H9 (cell line): ENCODE data around the gene AP3S2. TPM values are rescaled to one million over a fixed set of nuclear protein-coding genes. Genes with fewer than 3 reads are reported as not detected.
"Not testable (repeated sequence)": the region's sequence is repeated elsewhere in the genome, so short reads cannot be mapped to it uniquely, and the experiment has no call there.

Source experiments
- DNase-seq: peaks from one replicate; pipeline ENCODE4 v3.0.0-alpha.2; 2017
- H2AFZ ChIP-seq: one replicate; pipeline ENCODE4 v1.6.1; 2013; ENCODE audit warnings: mild to moderate bottlenecking, low read length, control low read depth, moderate library complexity
- H2AK5ac ChIP-seq: 2 replicates; pipeline ENCODE4 v1.6.1; 2013; ENCODE audit warnings: low read length, control low read depth, mixed read lengths; ENCODE audit not compliant: insufficient read length
- H2BK120ac ChIP-seq: one replicate; pipeline ENCODE4 v1.6.1; 2013; ENCODE audit warnings: low read depth, mild to moderate bottlenecking, low read length, control low read depth, inconsistent platforms; ENCODE audit not compliant: poor library complexity, severe bottlenecking
- H2BK12ac ChIP-seq: 2 replicates; pipeline ENCODE4 v1.6.1; 2013; ENCODE audit warnings: low read length, control low read depth, mixed read lengths, low read depth; ENCODE audit not compliant: insufficient read length
- H2BK15ac ChIP-seq: 2 replicates; pipeline ENCODE4 v1.6.1; 2013; ENCODE audit warnings: low read depth, low read length, control low read depth
- H2BK20ac ChIP-seq: one replicate; pipeline ENCODE4 v1.6.1; 2013; ENCODE audit warnings: low read depth, mild to moderate bottlenecking, low read length, control low read depth, inconsistent platforms; ENCODE audit not compliant: poor library complexity, severe bottlenecking
- H2BK5ac ChIP-seq: 2 replicates; pipeline ENCODE4 v1.6.1; 2013; ENCODE audit warnings: low read length, control low read depth, mixed read lengths; ENCODE audit not compliant: insufficient read length
- H3K14ac ChIP-seq: 2 replicates; pipeline ENCODE4 v1.6.1; 2013; ENCODE audit warnings: low read length, control low read depth; ENCODE audit not compliant: insufficient read depth
- H3K18ac ChIP-seq: 2 replicates; pipeline ENCODE4 v1.6.1; 2013; ENCODE audit warnings: low read depth, mild to moderate bottlenecking, mixed read lengths, low read length, control low read depth; ENCODE audit not compliant: insufficient read length
- H3K23ac ChIP-seq: 2 replicates; pipeline ENCODE4 v1.6.1; 2013; ENCODE audit warnings: low read length, control low read depth, mixed read lengths, low read depth; ENCODE audit not compliant: insufficient read length
- H3K23me2 ChIP-seq: 2 replicates; pipeline ENCODE4 v1.6.1; 2013; ENCODE audit warnings: low read depth, mild to moderate bottlenecking, mixed read lengths, low read length, control low read depth; ENCODE audit not compliant: insufficient read length, poor library complexity, severe bottlenecking
- H3K27ac ChIP-seq: 2 replicates; pipeline ENCODE4 v1.5.1; 2013; ENCODE audit warnings: low read length, control low read depth, mixed read lengths, low read depth; ENCODE audit not compliant: insufficient read length
- H3K27me3 ChIP-seq: 2 replicates; pipeline ENCODE4 v1.6.1; 2013; ENCODE audit warnings: low read length, control low read depth, inconsistent platforms; ENCODE audit not compliant: insufficient read depth
- H3K4ac ChIP-seq: 2 replicates; pipeline ENCODE4 v1.6.1; 2013; ENCODE audit warnings: low read depth, mild to moderate bottlenecking, control low read depth, inconsistent platforms, low read length, moderate library complexity
- H3K4me1 ChIP-seq: 2 replicates; pipeline ENCODE4 v1.6.1; 2013; ENCODE audit warnings: low read length, control low read depth, inconsistent platforms; ENCODE audit not compliant: insufficient read depth
- H3K4me2 ChIP-seq: 2 replicates; pipeline ENCODE4 v1.6.1; 2013; ENCODE audit warnings: low read length, control low read depth, mixed read lengths; ENCODE audit not compliant: insufficient read length, insufficient read depth
- H3K56ac ChIP-seq: 2 replicates; pipeline ENCODE4 v1.6.1; 2013; ENCODE audit warnings: low read depth, mild to moderate bottlenecking, mixed read lengths, low read length, control low read depth; ENCODE audit not compliant: insufficient read length
- H3K79me1 ChIP-seq: 2 replicates; pipeline ENCODE4 v1.6.1; 2013; ENCODE audit warnings: low read depth, mild to moderate bottlenecking, moderate library complexity, low read length, control low read depth, inconsistent platforms; ENCODE audit not compliant: insufficient read depth, poor library complexity, severe bottlenecking
- H3K79me2 ChIP-seq: 2 replicates; pipeline ENCODE4 v1.6.1; 2013; ENCODE audit warnings: low read length, control low read depth, inconsistent platforms; ENCODE audit not compliant: insufficient read depth
- H3K9ac ChIP-seq: 2 replicates; pipeline ENCODE4 v1.6.1; 2013; ENCODE audit warnings: low read length, control low read depth, mixed read lengths; ENCODE audit not compliant: insufficient read length; ENCODE audit errors: extremely low read depth
- H3K9me3 ChIP-seq: one replicate; pipeline ENCODE4 v1.6.1; 2013; ENCODE audit warnings: low read depth, low read length, inconsistent platforms; ENCODE audit not compliant: control insufficient read depth
- H3T11ph ChIP-seq: one replicate; pipeline ENCODE4 v1.6.1; 2013; ENCODE audit warnings: mild to moderate bottlenecking, low read length, control low read depth, inconsistent platforms
- H4K20me1 ChIP-seq: one replicate; pipeline ENCODE4 v1.6.1; 2013; ENCODE audit not compliant: control insufficient read depth, insufficient read length, insufficient read depth
- H4K5ac ChIP-seq: 2 replicates; pipeline ENCODE4 v1.6.1; 2013; ENCODE audit warnings: low read depth, mild to moderate bottlenecking, mixed read lengths, low read length, control low read depth; ENCODE audit not compliant: insufficient read length
- H4K8ac ChIP-seq: replicated peaks from 2 replicates; pipeline ENCODE4 v1.6.1; 2013; ENCODE audit warnings: low read length, control low read depth, mixed read lengths, low read depth; ENCODE audit not compliant: insufficient read length
- H4K91ac ChIP-seq: 2 replicates; pipeline ENCODE4 v1.6.1; 2013; ENCODE audit warnings: low read depth, mild to moderate bottlenecking, moderate library complexity, mixed read lengths, low read length, control low read depth; ENCODE audit not compliant: insufficient read length
- H3K27ac Mint-ChIP-seq, 3 experiments: 2 replicates in 2 of 3; 3 replicates in 1 of 3; pipeline ENCODE4 v1.8.0; 2020 to 2021; ENCODE audit warnings: mixed read lengths in 3 of 3, mild to moderate bottlenecking in 1 of 3, moderate library complexity in 1 of 3
- H3K27me3 Mint-ChIP-seq: 2 replicates; pipeline ENCODE4 v1.8.0; 2021; ENCODE audit warnings: low read depth, mild to moderate bottlenecking, moderate library complexity, mixed read lengths
- H3K36me3 Mint-ChIP-seq, 3 experiments: 2 replicates in 2 of 3; 3 replicates in 1 of 3; pipeline ENCODE4 v1.8.0; 2020 to 2021; ENCODE audit warnings: low read depth in 3 of 3, mixed read lengths in 3 of 3; ENCODE audit not compliant: insufficient read depth in 1 of 3
- H3K4me1 Mint-ChIP-seq, 2 experiments: 2 replicates each; pipeline ENCODE4 v1.8.0; 2020; ENCODE audit warnings: mixed read lengths in 2 of 2
- H3K4me3 Mint-ChIP-seq, 2 experiments: 2 replicates in 1 of 2; 3 replicates in 1 of 2; pipeline ENCODE4 v1.8.0; 2020 to 2021; ENCODE audit warnings: mild to moderate bottlenecking in 2 of 2, mixed read lengths in 2 of 2, moderate library complexity in 1 of 2
- H3K9me3 Mint-ChIP-seq, 2 experiments: 2 replicates in 1 of 2; 3 replicates in 1 of 2; pipeline ENCODE4 v1.8.0; 2020; ENCODE audit warnings: mild to moderate bottlenecking in 2 of 2, mixed read lengths in 2 of 2, moderate library complexity in 1 of 2
- WGBS: extraction: QIAGEN DNeasy Blood & Tissue Kit; methylation state at CpG from one replicate; pipeline ENCODE4 v1.1.7; 2013; ENCODE audit warnings: missing lambda C conversion rate, low lambda C conversion rate, mixed read lengths; ENCODE audit not compliant: insufficient read length; ENCODE audit errors: extremely low coverage; 5-methylcytosine and 5-hydroxymethylcytosine counted together
- total RNA-seq: library from RNA; stranded (reverse); gene quantifications from 2 replicates; pipeline ENCODE4 v1.2.1, GENCODE V29; 2021
- TF ChIP-seq, protein P1 (sequence below): fragments of 200-600 bp; sonication (generic); conservative IDR thresholded peaks from 3 replicates; pipeline ENCODE4 v1.8.0; 2021; ENCODE audit warnings: antibody characterized with exemption, mild to moderate bottlenecking

Gene AP3S2
- total RNA-seq, 1 experiment from 2014 or later = 33.9 TPM

DNA sequence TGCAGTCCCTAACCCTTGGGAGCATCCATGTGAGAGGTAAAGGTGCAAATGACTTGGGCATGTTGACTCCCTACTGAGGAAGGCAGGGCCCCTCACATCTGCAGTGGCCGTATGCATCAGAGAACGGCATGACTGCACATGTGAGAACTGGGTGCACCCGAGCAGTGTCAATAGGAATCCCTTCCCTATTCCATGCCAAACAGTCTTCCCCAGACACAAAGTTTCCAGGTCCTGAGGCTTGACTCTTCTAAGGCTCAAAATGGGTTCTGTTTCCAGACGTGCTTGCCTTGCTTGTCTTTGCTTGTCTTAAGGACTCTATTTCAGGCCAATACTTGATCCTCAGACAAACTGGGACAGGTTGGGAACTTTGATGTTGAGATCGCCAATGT is 58.6 kb downstream of the AP3S2 start:
- Mint-ChIP-seq H3K9me3 (no peaks in the 10 kb centered on the region), H3K36me3 (peaks cover 5 to 50% (median 38%) of the 10 kb centered on the region in 3 experiments; a peak in 6 of 7 replicates), H3K27me3 (no peaks in the 10 kb centered on the region), H3K4me3 (no peak overlapping the region), H3K27ac (peak overlapping the region in 1 of 3 experiments; percentile 74; a peak in 1 of 7 replicates), H3K4me1 (no peaks in the 10 kb centered on the region)
- Histone ChIP-seq H2AK5ac (no peak overlapping the region), H4K8ac (no peak overlapping the region), H4K20me1 (no peaks in the 10 kb centered on the region), H3K56ac (no peak overlapping the region), H4K5ac (no peak overlapping the region), H3K27me3 (no peaks in the 10 kb centered on the region), H3K23me2 (no peaks in the 10 kb centered on the region), H2AFZ (no peak overlapping the region), H2BK5ac (no peak overlapping the region), H3T11ph (no peak overlapping the region), H3K79me2 (no peaks in the 10 kb centered on the region), H3K9ac (no peak overlapping the region), H3K23ac (no peak overlapping the region), H3K4me2 (no peak overlapping the region), H2BK20ac (no peak overlapping the region), H3K4me1 (no peaks in the 10 kb centered on the region), H2BK12ac (no peak overlapping the region), H3K79me1 (no peaks in the 10 kb centered on the region), H2BK120ac (no peak overlapping the region), H3K9me3 (no peaks in the 10 kb centered on the region), H3K18ac (no peak overlapping the region), H3K27ac (no peak overlapping the region), H3K4ac (no peak overlapping the region), H2BK15ac (no peak overlapping the region), H3K14ac (no peak overlapping the region), H4K91ac (no peak overlapping the region)
- TF ChIP-seq, protein P1, sequence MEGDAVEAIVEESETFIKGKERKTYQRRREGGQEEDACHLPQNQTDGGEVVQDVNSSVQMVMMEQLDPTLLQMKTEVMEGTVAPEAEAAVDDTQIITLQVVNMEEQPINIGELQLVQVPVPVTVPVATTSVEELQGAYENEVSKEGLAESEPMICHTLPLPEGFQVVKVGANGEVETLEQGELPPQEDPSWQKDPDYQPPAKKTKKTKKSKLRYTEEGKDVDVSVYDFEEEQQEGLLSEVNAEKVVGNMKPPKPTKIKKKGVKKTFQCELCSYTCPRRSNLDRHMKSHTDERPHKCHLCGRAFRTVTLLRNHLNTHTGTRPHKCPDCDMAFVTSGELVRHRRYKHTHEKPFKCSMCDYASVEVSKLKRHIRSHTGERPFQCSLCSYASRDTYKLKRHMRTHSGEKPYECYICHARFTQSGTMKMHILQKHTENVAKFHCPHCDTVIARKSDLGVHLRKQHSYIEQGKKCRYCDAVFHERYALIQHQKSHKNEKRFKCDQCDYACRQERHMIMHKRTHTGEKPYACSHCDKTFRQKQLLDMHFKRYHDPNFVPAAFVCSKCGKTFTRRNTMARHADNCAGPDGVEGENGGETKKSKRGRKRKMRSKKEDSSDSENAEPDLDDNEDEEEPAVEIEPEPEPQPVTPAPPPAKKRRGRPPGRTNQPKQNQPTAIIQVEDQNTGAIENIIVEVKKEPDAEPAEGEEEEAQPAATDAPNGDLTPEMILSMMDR = no peak
- no peak for DNase-seq
- WGBS = no CpG with 5 or more reads among the region's 5 CpGs

- H3K27ac ChIP-seq, H3K9me3 ChIP-seq, H3K4me2 ChIP-seq, H4K8ac ChIP-seq, H3K79me2 ChIP-seq, H2BK15ac ChIP-seq, H3K23ac ChIP-seq, H3K14ac ChIP-seq, H3K4me1 Mint-ChIP-seq, H3K23me2 ChIP-seq, H3K79me1 ChIP-seq, H3T11ph ChIP-seq, H2BK12ac ChIP-seq, H4K91ac ChIP-seq, H3K18ac ChIP-seq, H4K5ac ChIP-seq, H2BK5ac ChIP-seq, H2BK20ac ChIP-seq, H2AK5ac ChIP-seq, H3K9me3 Mint-ChIP-seq, H2AFZ ChIP-seq, DNase-seq, H3K4me3 Mint-ChIP-seq, H3K4ac ChIP-seq, H3K9ac ChIP-seq, H3K4me1 ChIP-seq, H3K56ac ChIP-seq, H2BK120ac ChIP-seq, H4K20me1 ChIP-seq, H3K27me3 ChIP-seq, H3K27ac Mint-ChIP-seq, H3K27me3 Mint-ChIP-seq: not testable (repeated sequence)
- H3K36me3 Mint-ChIP-seq = peaks cover 5 to 50% (median 34%) of the 10 kb centered on the region in 3 experiments; a peak in 6 of 7 replicates
- WGBS = no CpG with 5 or more reads among the region's 9 CpGs
Measured at GRCh38 chr15:89834465-89835175, 59.2 kb downstream of the AP3S2 start.
